HepG2 (cell line): ENCODE data around the gene NHERF2.

ENCODE experiments used
- GATAD2A ChIP-seq: IDR thresholded peaks from 2 replicates; pipeline ENCODE4 v1.6.1; 2016
- IKZF1 ChIP-seq: fragments of 450-650 bp; IDR thresholded peaks from 2 replicates; pipeline ENCODE4 v1.7.1; 2016
- MXD4 ChIP-seq: IDR thresholded peaks from 2 replicates; pipeline ENCODE4 v1.6.1; 2016; ENCODE audit warnings: mild to moderate bottlenecking, missing biosample characterization, missing genetic modification reagents
- STAG1 ChIP-seq: sonication (generic); formaldehyde crosslinking; IDR thresholded peaks from 2 replicates; pipeline ENCODE4 v1.4.0; 2020; ENCODE audit warnings: missing genetic modification reagents
- ZC3H4 ChIP-seq: sonication (generic); formaldehyde crosslinking; IDR thresholded peaks from 2 replicates; pipeline ENCODE4 v1.4.0; 2020; ENCODE audit warnings: missing genetic modification reagents, borderline replicate concordance
- ZNF652 ChIP-seq: IDR thresholded peaks from 2 replicates; pipeline ENCODE4 v1.6.1; 2016; ENCODE audit warnings: low read depth, borderline replicate concordance

- TF ChIP-seq IKZF1 = no peak
- no peak for TF ChIP-seq ZNF652 (CRISPR knock-in tag)
- TF ChIP-seq MXD4 (CRISPR knock-in tag) = no peak
- no peak for TF ChIP-seq STAG1 (CRISPR knock-in tag)
- TF ChIP-seq ZC3H4 (CRISPR knock-in tag) = no peak
- TF ChIP-seq GATAD2A = no peak
Observed at GRCh38 chr16:1980770-1981087, 46.0 kb upstream of the NHERF2 start.
